Measurements from ENCODE around the gene ING3. TPM values are rescaled to one million over a fixed set of nuclear protein-coding genes. Genes with fewer than 3 reads are reported as not detected.

ING3 gene
- total RNA-seq, 2 donors from 2014 or later, result 12.6 to 14.9 TPM

GRCh38 chr7:120991581-120991980 lies 41.0 kb downstream of the ING3 start:
- peaks cover 11% of the 10 kb centered on the region for H3K4me1 Mint-ChIP-seq
- TF ChIP-seq, protein P1, sequence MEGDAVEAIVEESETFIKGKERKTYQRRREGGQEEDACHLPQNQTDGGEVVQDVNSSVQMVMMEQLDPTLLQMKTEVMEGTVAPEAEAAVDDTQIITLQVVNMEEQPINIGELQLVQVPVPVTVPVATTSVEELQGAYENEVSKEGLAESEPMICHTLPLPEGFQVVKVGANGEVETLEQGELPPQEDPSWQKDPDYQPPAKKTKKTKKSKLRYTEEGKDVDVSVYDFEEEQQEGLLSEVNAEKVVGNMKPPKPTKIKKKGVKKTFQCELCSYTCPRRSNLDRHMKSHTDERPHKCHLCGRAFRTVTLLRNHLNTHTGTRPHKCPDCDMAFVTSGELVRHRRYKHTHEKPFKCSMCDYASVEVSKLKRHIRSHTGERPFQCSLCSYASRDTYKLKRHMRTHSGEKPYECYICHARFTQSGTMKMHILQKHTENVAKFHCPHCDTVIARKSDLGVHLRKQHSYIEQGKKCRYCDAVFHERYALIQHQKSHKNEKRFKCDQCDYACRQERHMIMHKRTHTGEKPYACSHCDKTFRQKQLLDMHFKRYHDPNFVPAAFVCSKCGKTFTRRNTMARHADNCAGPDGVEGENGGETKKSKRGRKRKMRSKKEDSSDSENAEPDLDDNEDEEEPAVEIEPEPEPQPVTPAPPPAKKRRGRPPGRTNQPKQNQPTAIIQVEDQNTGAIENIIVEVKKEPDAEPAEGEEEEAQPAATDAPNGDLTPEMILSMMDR (conservative IDR thresholded peaks at IDR 0.05), result no peak
- H3K36me3 ChIP-seq (ENCODE audit: control insufficient read depth, insufficient read depth, low read length), result no peaks in the 10 kb centered on the region
- H3K27me3 Mint-ChIP-seq (ENCODE audit: insufficient read depth), result peaks cover 41% of the 10 kb centered on the region
- no peaks in the 10 kb centered on the region for H3K9me3 ChIP-seq (ENCODE audit: control insufficient read depth, low read length)
- H3K4me3 ChIP-seq (ENCODE audit: low read length), result no peak overlapping the region
- no peaks in the 10 kb centered on the region for H3K9me3 Mint-ChIP-seq
- no peaks in the 10 kb centered on the region for H3K4me1 ChIP-seq (ENCODE audit: control insufficient read depth, insufficient read depth, low read length)
- H3K27me3 ChIP-seq (ENCODE audit: control insufficient read depth, insufficient read depth, low read length, poor library complexity, severe bottlenecking), result peaks cover 64% of the 10 kb centered on the region
- H3K27ac Mint-ChIP-seq, result no peak overlapping the region
- H3K9ac ChIP-seq (ENCODE audit: extremely low read depth, low read length, poor library complexity, severe bottlenecking), result no peak overlapping the region
- WGBS, 2 experiments (ENCODE audit: insufficient coverage in 1 of 2, insufficient read length in 1 of 2), result 60 to 74% methylated on average over 1 to 2 of the region's 2 CpGs
- H3K36me3 Mint-ChIP-seq (ENCODE audit: low read depth), result no peaks in the 10 kb centered on the region
- H3K4me3 Mint-ChIP-seq, result no peak overlapping the region
- DNase-seq, result no peak
- H3K27ac ChIP-seq (ENCODE audit: low read depth, low read length), result no peak overlapping the region

DNA sequence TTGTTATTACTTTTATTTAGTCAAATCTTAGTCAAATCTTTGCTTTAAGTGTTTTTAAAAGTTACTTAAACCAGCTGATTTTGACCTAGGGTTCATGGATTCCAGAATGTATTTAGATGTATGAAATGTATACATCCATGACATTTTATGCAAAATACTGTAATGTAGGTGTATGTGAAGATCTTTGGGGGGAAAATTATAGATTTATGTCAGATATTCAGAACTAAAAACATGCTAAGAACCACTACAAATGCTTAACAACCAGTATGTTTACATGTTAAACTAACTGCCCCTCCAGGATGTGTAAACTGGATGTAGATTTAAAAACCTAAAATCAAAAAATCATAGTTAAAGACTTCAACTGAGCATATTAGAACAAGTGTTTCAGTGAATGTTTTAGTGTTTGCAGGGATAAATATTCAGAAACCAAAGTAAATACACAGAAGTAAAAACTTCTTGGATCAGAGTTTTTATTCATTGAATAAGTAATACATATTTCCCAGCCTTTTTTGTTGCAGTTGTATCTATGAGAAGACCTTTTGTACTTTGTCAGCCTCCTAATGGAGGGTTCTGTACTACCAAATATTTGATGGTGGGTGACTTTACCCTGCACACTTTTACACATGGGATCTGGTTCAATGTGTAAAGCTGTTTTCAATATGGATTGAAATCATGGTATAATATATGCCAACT lies 41.8 kb downstream of the ING3 start:
- peaks cover 11% of the 10 kb centered on the region for H3K4me1 Mint-ChIP-seq
- Histone ChIP-seq H3K27ac (ENCODE audit: low read depth, low read length) (no peak overlapping the region), H3K9ac (ENCODE audit: extremely low read depth, low read length, poor library complexity, severe bottlenecking) (no peak overlapping the region), H3K36me3 (ENCODE audit: control insufficient read depth, insufficient read depth, low read length) (no peaks in the 10 kb centered on the region), H3K9me3 (ENCODE audit: control insufficient read depth, low read length) (no peaks in the 10 kb centered on the region), H3K4me1 (ENCODE audit: control insufficient read depth, insufficient read depth, low read length) (no peaks in the 10 kb centered on the region), H3K27me3 (ENCODE audit: control insufficient read depth, insufficient read depth, low read length, poor library complexity, severe bottlenecking) (peaks cover 55% of the 10 kb centered on the region), H3K4me3 (ENCODE audit: low read length) (no peak overlapping the region)
- no peaks in the 10 kb centered on the region for H3K9me3 Mint-ChIP-seq
- no peak overlapping the region for H3K4me3 Mint-ChIP-seq
- DNase-seq, result no peak
- H3K36me3 Mint-ChIP-seq (ENCODE audit: low read depth), result no peaks in the 10 kb centered on the region
- peaks cover 32% of the 10 kb centered on the region for H3K27me3 Mint-ChIP-seq (ENCODE audit: insufficient read depth)
- H3K27ac Mint-ChIP-seq, result no peak overlapping the region
- TF ChIP-seq, protein P1 (conservative IDR thresholded peaks at IDR 0.05), result no peak

- H3K27ac ChIP-seq (ENCODE audit: low read depth, low read length), result no peak overlapping the region
- H3K27me3 Mint-ChIP-seq (ENCODE audit: insufficient read depth), result peaks cover 26% of the 10 kb centered on the region
- H3K27me3 ChIP-seq (ENCODE audit: control insufficient read depth, insufficient read depth, low read length, poor library complexity, severe bottlenecking), result peaks cover 49% of the 10 kb centered on the region
- no peaks in the 10 kb centered on the region for H3K4me1 ChIP-seq (ENCODE audit: control insufficient read depth, insufficient read depth, low read length)
- no peak for DNase-seq
- no peak overlapping the region for H3K4me3 Mint-ChIP-seq
- H3K4me3 ChIP-seq (ENCODE audit: low read length), result no peak overlapping the region
- H3K9ac ChIP-seq (ENCODE audit: extremely low read depth, low read length, poor library complexity, severe bottlenecking), result no peak overlapping the region
- H3K27ac Mint-ChIP-seq, result no peak overlapping the region
- no peaks in the 10 kb centered on the region for H3K9me3 Mint-ChIP-seq
- no peaks in the 10 kb centered on the region for H3K36me3 Mint-ChIP-seq (ENCODE audit: low read depth)
- H3K36me3 ChIP-seq (ENCODE audit: control insufficient read depth, insufficient read depth, low read length), result no peaks in the 10 kb centered on the region
- no peaks in the 10 kb centered on the region for H3K9me3 ChIP-seq (ENCODE audit: control insufficient read depth, low read length)
- TF ChIP-seq, protein P1 (conservative IDR thresholded peaks at IDR 0.05), result no peak
- peaks cover 7% of the 10 kb centered on the region for H3K4me1 Mint-ChIP-seq
These were observed 42.5 kb downstream of the ING3 start for GRCh38 chr7:120992965-120993494.
